ENCODE results near the gene OMA1.
A peak's percentile ranks its signal among the peaks of the same experiment; 100 is the strongest.
"Not testable (repeated sequence)": the region's sequence is repeated elsewhere in the genome, so short reads cannot be mapped to it uniquely, and the experiment has no call there.

Gene OMA1

GRCh38 chr1:58546520-58547308, at the start of gene OMA1:
Gene OMA1, minus strand, starts transcription at chr1:58546726. Its CDS starts 7,432 bp downstream, at chr1:58539294.
- DNase-seq, result peak; percentile 94

GRCh38 chr1:58594546-58594945, 48.0 kb upstream of the OMA1 start:
- no peak for DNase-seq

GRCh38 chr1:58592522-58593134, 46.1 kb upstream of the OMA1 start:
- no peak for DNase-seq

GRCh38 chr1:58591806-58592205, 45.3 kb upstream of the OMA1 start:
- no peak for DNase-seq

GRCh38 chr1:58590019-58590418, 43.5 kb upstream of the OMA1 start:
- no peak for DNase-seq

- no peak for DNase-seq
Observed at GRCh38 chr1:58588396-58588795, 41.9 kb upstream of the OMA1 start.

- no peak for DNase-seq
Observed at GRCh38 chr1:58587667-58588066, 41.1 kb upstream of the OMA1 start.

GRCh38 chr1:58586271-58586670, 39.7 kb upstream of the OMA1 start:
- DNase-seq, result no peak

- no peak for DNase-seq
Observed at GRCh38 chr1:58585581-58586151, 39.1 kb upstream of the OMA1 start.

- DNase-seq, result no peak
Observed at GRCh38 chr1:58585166-58585565, 38.6 kb upstream of the OMA1 start.

GRCh38 chr1:58584082-58584895, 37.8 kb upstream of the OMA1 start:
- no peak for DNase-seq

- DNase-seq, result no peak
Observed at GRCh38 chr1:58583496-58583895, 37.0 kb upstream of the OMA1 start.

- not testable (repeated sequence) for DNase-seq
Observed at GRCh38 chr1:58582143-58582542, 35.6 kb upstream of the OMA1 start.

- DNase-seq, result no peak
Observed at GRCh38 chr1:58581641-58582040, 35.1 kb upstream of the OMA1 start.

GRCh38 chr1:58580186-58580585, 33.7 kb upstream of the OMA1 start:
- no peak for DNase-seq

GRCh38 chr1:58577654-58578030, 31.1 kb upstream of the OMA1 start:
- no peak for DNase-seq

- DNase-seq, result no peak
Observed at GRCh38 chr1:58576727-58577653, 30.5 kb upstream of the OMA1 start, which contains the start of gene TACSTD2. Gene TACSTD2, minus strand, starts transcription at chr1:58577252. Its CDS starts 96 bp downstream, at chr1:58577156.

GRCh38 chr1:58576325-58576726, 29.8 kb upstream of the OMA1 start:
- no peak for DNase-seq

- no peak for DNase-seq
Observed at GRCh38 chr1:58575551-58576324, 29.2 kb upstream of the OMA1 start.

GRCh38 chr1:58574816-58575215, 28.3 kb upstream of the OMA1 start:
- DNase-seq, result no peak

Measured in NCI-H2029 treated with DMSO at 0.1 percent for 48 hours (cell line).